Liver (tissue), 9 donors: ENCODE measurements around the gene CDK19. TPM values are rescaled to one million over a fixed set of nuclear protein-coding genes. Genes with fewer than 3 reads are reported as not detected.

ENCODE experiments used
- DNase-seq: peaks from one replicate; pipeline ENCODE4 v3.0.0-alpha.2; 2017; ENCODE audit warnings: low spot score
- H3K27ac ChIP-seq, 2 donors: one replicate each; pipeline ENCODE4 v1.7.0; 2013; ENCODE audit warnings: inconsistent platforms in 2 of 2, low read length in 2 of 2, control low read depth in 1 of 2, low read depth in 1 of 2, mild to moderate bottlenecking in 1 of 2
- H3K27me3 ChIP-seq, 4 donors: one replicate each; pipeline versions ENCODE4 v1.6.1 to v1.7.0; 2013; ENCODE audit warnings: low read length in 3 of 4, inconsistent platforms in 1 of 4, mild to moderate bottlenecking in 1 of 4, moderate library complexity in 1 of 4; ENCODE audit not compliant: control insufficient read depth in 4 of 4, insufficient read depth in 4 of 4
- H3K36me3 ChIP-seq, 4 donors: one replicate each; pipeline versions ENCODE4 v1.6.1 to v1.7.0; 2013; ENCODE audit warnings: low read length in 3 of 4, mild to moderate bottlenecking in 3 of 4, low read depth in 1 of 4, moderate library complexity in 1 of 4; ENCODE audit not compliant: control insufficient read depth in 4 of 4, insufficient read depth in 3 of 4
- H3K4me1 ChIP-seq, 4 donors: one replicate each; pipeline versions ENCODE4 v1.6.1 to v1.7.0; 2013; ENCODE audit warnings: low read length in 3 of 4, mild to moderate bottlenecking in 3 of 4, moderate library complexity in 1 of 4; ENCODE audit not compliant: control insufficient read depth in 4 of 4, insufficient read depth in 4 of 4
- H3K4me3 ChIP-seq, 3 donors: one replicate each; pipeline versions ENCODE4 v1.6.1 to v1.7.0; 2013; ENCODE audit warnings: low read length in 3 of 3, control low read depth in 1 of 3, low read depth in 1 of 3, mild to moderate bottlenecking in 1 of 3
- H3K9ac ChIP-seq, 2 donors: one replicate each; pipeline ENCODE4 v1.7.0; 2013; ENCODE audit warnings: low read length in 2 of 2, mild to moderate bottlenecking in 2 of 2, moderate library complexity in 2 of 2, control low read depth in 1 of 2, low read depth in 1 of 2
- H3K9me3 ChIP-seq, 4 donors: one replicate each; pipeline versions ENCODE4 v1.6.1 to v1.7.0; 2013; ENCODE audit warnings: low read length in 3 of 4; ENCODE audit not compliant: control insufficient read depth in 4 of 4
- EGR1 ChIP-seq, 2 donors: IDR thresholded peaks; 2 replicates each; pipeline ENCODE4 v1.6.1; 2016 to 2018; ENCODE audit warnings: antibody characterized with exemption in 2 of 2, low read depth in 2 of 2
- FOXA1 ChIP-seq: IDR thresholded peaks from 2 replicates; pipeline ENCODE4 v1.6.1; 2016; ENCODE audit warnings: antibody characterized with exemption
- FOXA2 ChIP-seq: IDR thresholded peaks from 2 replicates; pipeline ENCODE4 v1.6.1; 2016; ENCODE audit warnings: antibody characterized with exemption
- GABPA ChIP-seq, 2 donors: IDR thresholded peaks in 1 of 2; conservative IDR thresholded peaks in 1 of 2; 2 replicates each; pipeline ENCODE4 v1.6.1; 2016; ENCODE audit warnings: antibody characterized with exemption in 2 of 2, mild to moderate bottlenecking in 1 of 2, moderate library complexity in 1 of 2
- HNF4A ChIP-seq, 2 donors: conservative IDR thresholded peaks; 2 replicates each; pipeline ENCODE4 v1.6.1; 2016; ENCODE audit warnings: antibody characterized with exemption in 2 of 2, mild to moderate bottlenecking in 2 of 2
- HNF4G ChIP-seq: IDR thresholded peaks from 2 replicates; pipeline ENCODE4 v1.6.1; 2016; ENCODE audit warnings: antibody characterized with exemption
- JUND ChIP-seq, 2 donors: IDR thresholded peaks; 2 replicates each; pipeline ENCODE4 v1.6.1; 2016; ENCODE audit warnings: antibody characterized with exemption in 2 of 2
- NR2F2 ChIP-seq: IDR thresholded peaks from 2 replicates; pipeline ENCODE4 v1.6.1; 2016; ENCODE audit warnings: antibody characterized with exemption
- RAD21 ChIP-seq, 2 donors: IDR thresholded peaks; 2 replicates each; pipeline ENCODE4 v1.6.1; 2016; ENCODE audit warnings: antibody characterized with exemption in 2 of 2, mild to moderate bottlenecking in 2 of 2
- RXRA ChIP-seq, 2 donors: IDR thresholded peaks; 2 replicates each; pipeline ENCODE4 v1.6.1; 2017 to 2018; ENCODE audit warnings: antibody characterized with exemption in 2 of 2, mild to moderate bottlenecking in 1 of 2
- SP1 ChIP-seq: IDR thresholded peaks from 2 replicates; pipeline ENCODE4 v1.6.1; 2018; ENCODE audit warnings: antibody characterized with exemption, mild to moderate bottlenecking
- TAF1 ChIP-seq: conservative IDR thresholded peaks from 2 replicates; pipeline ENCODE4 v1.6.1; 2016; ENCODE audit warnings: antibody characterized with exemption, mild to moderate bottlenecking
- YY1 ChIP-seq: IDR thresholded peaks from 2 replicates; pipeline ENCODE4 v1.6.1; 2016; ENCODE audit warnings: antibody characterized with exemption, mild to moderate bottlenecking
- WGBS: extraction: QIAGEN DNeasy Blood & Tissue Kit; methylation state at CpG from one replicate; pipeline ENCODE4 v1.1.7; 2013; 5-methylcytosine and 5-hydroxymethylcytosine counted together
- polyA plus RNA-seq, 2 donors: library from polyadenylated mRNA; stranded (reverse) in 1 of 2; unstranded in 1 of 2; fragments of 200-250 nt in 1 of 2; fragments of >200 nt in 1 of 2; fragmentation: Nextera tagmentation in 1 of 2; extraction: Ambion mirVana in 1 of 2; gene quantifications; one replicate each; pipeline versions ENCODE4 v1.2.1 to v1.2.3, GENCODE V29; 2013 to 2015
- total RNA-seq, 2 donors: library from RNA; depleted of rRNA; stranded (reverse); fragments of >200 nt; gene quantifications; one replicate each; pipeline ENCODE4 v1.2.3, GENCODE V29; 2014
- TF ChIP-seq, protein P1 (sequence below): IDR thresholded peaks from 2 replicates; pipeline ENCODE4 v1.6.1; 2016; ENCODE audit warnings: antibody characterized with exemption
- TF ChIP-seq, protein P2 (sequence below): IDR thresholded peaks from 2 replicates; pipeline ENCODE4 v1.6.1; 2016; ENCODE audit warnings: antibody characterized with exemption
- TF ChIP-seq, protein P3 (sequence below): fragments of 150-350 bp; IDR thresholded peaks from 2 replicates; pipeline ENCODE4 v1.5.1; 2017; ENCODE audit warnings: improper control_type of control experiment, low read depth, low read length; ENCODE audit not compliant: missing input control
- TF ChIP-seq, protein P4 (sequence below): IDR thresholded peaks from 2 replicates; pipeline ENCODE4 v1.6.1; 2016; ENCODE audit warnings: antibody characterized with exemption, mild to moderate bottlenecking
- TF ChIP-seq, protein P5 (sequence below): IDR thresholded peaks from 2 replicates; pipeline ENCODE4 v1.6.1; 2016; ENCODE audit warnings: antibody characterized with exemption
- donor health status: healthy.
- donor health status: healthy.
- donor health status: healthy.
- donor health status: healthy.
- donor health status: healthy.

CDK19 gene
- total and polyA plus RNA-seq, 4 donors: 1.8 to 7.6 (median 3.9) TPM

DNA sequence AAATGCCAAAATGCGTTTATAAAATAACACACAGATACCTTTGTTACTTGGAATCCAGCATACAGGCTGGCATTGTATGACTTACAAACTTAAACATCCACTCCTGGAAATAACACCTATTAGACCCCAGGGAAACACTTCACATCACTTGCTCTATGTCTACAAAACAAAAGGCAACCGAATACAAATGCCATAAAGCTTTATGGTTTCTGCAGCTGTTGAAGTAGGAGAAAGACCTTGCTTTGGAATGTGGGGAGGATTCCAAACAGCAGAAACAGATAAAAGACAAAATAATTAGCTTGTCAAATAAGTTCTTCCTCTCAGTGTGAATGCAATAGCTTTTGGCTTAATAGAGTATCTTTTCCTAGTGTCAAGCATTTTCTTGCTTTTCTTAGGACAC lies 49.6 kb upstream of the CDK19 start:
- 73% methylated on average over 2 of the region's 2 CpGs for WGBS
- no peaks in the 10 kb centered on the region for H3K4me1 ChIP-seq
- no peak overlapping the region for H3K9ac ChIP-seq
- DNase-seq: no peak
- no peak overlapping the region for H3K27ac ChIP-seq
- TF ChIP-seq, protein P1, sequence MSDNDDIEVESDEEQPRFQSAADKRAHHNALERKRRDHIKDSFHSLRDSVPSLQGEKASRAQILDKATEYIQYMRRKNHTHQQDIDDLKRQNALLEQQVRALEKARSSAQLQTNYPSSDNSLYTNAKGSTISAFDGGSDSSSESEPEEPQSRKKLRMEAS: no peak
- TF ChIP-seq FOXA1 (no peak), TAF1 (no peak), JUND (IDR thresholded peaks at IDR 0.05) (no peak), HNF4A (conservative IDR thresholded peaks at IDR 0.05) (no peak), EGR1 (IDR thresholded peaks at IDR 0.05; ENCODE audit: low read depth in 2 of 2) (no peak), RXRA (IDR thresholded peaks at IDR 0.05) (no peak), RAD21 (IDR thresholded peaks at IDR 0.05) (no peak), NR2F2 (no peak), GABPA (IDR thresholded peaks at IDR 0.05 in 1 of 2, conservative IDR thresholded peaks at IDR 0.05 in 1 of 2) (no peak), HNF4G (no peak), SP1 (no peak), YY1 (no peak), FOXA2 (no peak)
- TF ChIP-seq, protein P2, sequence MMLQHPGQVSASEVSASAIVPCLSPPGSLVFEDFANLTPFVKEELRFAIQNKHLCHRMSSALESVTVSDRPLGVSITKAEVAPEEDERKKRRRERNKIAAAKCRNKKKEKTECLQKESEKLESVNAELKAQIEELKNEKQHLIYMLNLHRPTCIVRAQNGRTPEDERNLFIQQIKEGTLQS: no peak
- TF ChIP-seq, protein P3, sequence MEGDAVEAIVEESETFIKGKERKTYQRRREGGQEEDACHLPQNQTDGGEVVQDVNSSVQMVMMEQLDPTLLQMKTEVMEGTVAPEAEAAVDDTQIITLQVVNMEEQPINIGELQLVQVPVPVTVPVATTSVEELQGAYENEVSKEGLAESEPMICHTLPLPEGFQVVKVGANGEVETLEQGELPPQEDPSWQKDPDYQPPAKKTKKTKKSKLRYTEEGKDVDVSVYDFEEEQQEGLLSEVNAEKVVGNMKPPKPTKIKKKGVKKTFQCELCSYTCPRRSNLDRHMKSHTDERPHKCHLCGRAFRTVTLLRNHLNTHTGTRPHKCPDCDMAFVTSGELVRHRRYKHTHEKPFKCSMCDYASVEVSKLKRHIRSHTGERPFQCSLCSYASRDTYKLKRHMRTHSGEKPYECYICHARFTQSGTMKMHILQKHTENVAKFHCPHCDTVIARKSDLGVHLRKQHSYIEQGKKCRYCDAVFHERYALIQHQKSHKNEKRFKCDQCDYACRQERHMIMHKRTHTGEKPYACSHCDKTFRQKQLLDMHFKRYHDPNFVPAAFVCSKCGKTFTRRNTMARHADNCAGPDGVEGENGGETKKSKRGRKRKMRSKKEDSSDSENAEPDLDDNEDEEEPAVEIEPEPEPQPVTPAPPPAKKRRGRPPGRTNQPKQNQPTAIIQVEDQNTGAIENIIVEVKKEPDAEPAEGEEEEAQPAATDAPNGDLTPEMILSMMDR: no peak
- TF ChIP-seq, protein P4, sequence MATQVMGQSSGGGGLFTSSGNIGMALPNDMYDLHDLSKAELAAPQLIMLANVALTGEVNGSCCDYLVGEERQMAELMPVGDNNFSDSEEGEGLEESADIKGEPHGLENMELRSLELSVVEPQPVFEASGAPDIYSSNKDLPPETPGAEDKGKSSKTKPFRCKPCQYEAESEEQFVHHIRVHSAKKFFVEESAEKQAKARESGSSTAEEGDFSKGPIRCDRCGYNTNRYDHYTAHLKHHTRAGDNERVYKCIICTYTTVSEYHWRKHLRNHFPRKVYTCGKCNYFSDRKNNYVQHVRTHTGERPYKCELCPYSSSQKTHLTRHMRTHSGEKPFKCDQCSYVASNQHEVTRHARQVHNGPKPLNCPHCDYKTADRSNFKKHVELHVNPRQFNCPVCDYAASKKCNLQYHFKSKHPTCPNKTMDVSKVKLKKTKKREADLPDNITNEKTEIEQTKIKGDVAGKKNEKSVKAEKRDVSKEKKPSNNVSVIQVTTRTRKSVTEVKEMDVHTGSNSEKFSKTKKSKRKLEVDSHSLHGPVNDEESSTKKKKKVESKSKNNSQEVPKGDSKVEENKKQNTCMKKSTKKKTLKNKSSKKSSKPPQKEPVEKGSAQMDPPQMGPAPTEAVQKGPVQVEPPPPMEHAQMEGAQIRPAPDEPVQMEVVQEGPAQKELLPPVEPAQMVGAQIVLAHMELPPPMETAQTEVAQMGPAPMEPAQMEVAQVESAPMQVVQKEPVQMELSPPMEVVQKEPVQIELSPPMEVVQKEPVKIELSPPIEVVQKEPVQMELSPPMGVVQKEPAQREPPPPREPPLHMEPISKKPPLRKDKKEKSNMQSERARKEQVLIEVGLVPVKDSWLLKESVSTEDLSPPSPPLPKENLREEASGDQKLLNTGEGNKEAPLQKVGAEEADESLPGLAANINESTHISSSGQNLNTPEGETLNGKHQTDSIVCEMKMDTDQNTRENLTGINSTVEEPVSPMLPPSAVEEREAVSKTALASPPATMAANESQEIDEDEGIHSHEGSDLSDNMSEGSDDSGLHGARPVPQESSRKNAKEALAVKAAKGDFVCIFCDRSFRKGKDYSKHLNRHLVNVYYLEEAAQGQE: no peak
- TF ChIP-seq, protein P5, sequence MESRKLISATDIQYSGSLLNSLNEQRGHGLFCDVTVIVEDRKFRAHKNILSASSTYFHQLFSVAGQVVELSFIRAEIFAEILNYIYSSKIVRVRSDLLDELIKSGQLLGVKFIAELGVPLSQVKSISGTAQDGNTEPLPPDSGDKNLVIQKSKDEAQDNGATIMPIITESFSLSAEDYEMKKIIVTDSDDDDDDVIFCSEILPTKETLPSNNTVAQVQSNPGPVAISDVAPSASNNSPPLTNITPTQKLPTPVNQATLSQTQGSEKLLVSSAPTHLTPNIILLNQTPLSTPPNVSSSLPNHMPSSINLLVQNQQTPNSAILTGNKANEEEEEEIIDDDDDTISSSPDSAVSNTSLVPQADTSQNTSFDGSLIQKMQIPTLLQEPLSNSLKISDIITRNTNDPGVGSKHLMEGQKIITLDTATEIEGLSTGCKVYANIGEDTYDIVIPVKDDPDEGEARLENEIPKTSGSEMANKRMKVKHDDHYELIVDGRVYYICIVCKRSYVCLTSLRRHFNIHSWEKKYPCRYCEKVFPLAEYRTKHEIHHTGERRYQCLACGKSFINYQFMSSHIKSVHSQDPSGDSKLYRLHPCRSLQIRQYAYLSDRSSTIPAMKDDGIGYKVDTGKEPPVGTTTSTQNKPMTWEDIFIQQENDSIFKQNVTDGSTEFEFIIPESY: no peak
- no peaks in the 10 kb centered on the region for H3K36me3 ChIP-seq
- H3K4me3 ChIP-seq: no peak overlapping the region
- no peaks in the 10 kb centered on the region for H3K27me3 ChIP-seq
- H3K9me3 ChIP-seq: no peaks in the 10 kb centered on the region
